Measurements from ENCODE around the gene SPECC1. TPM values are rescaled to one million over a fixed set of nuclear protein-coding genes. Genes with fewer than 3 reads are reported as not detected.

The SPECC1 gene
- total and polyA plus RNA-seq, 2 of the 4 experiments (the other 2 are of a cell fraction) = 16.9 to 26.2 TPM

DNA sequence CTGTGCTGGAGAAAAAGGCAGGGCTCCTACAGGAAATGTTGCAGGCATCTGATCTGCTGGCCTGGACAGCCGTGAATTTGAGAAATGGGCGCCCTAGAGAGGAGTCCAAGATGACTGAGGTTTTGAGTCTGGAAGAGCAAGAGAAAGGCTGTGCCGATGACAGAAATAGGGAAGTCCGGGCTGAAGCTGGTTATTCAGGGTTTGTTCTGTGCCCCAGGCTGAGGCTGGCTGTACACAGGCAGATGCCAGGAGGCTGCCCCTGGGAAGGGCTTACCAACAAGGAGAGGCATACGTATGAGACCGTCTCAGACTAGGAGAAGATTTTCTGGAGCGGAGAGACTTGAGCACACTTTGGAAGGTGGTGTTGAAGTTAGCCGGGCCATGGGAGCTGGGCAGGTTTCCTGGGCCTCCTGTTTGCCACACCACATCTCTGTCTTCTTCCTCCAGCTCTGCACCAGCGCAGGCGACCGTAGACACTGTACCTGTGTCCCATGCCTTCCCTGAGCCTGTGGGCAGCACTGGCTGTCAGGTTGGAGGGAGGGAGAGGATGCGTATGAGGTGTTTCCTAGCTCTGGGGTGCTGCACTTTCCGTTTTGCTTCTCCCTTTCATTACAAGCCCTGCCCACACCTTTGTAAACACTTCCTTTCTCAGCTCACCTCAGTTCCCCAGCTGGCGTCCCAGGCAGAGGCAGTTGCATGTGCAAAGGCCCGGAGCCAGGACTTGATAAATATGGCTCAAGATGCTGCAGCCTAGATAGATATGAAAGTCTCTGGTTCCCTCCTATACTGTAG, 80.8 kb downstream of the SPECC1 start:
- Histone ChIP-seq H3K4ac (ENCODE audit: low read depth, low read length) (no peak overlapping the region), H2AK9ac (replicated peaks; ENCODE audit: low read depth, low read length, poor library complexity) (no peak overlapping the region), H3K14ac (replicated peaks; ENCODE audit: low read depth, low read length) (no peak overlapping the region), H3K9me3 (ENCODE audit: control insufficient read depth, insufficient read depth, low read length) (no peaks in the 10 kb centered on the region; the same call in 1 of the 2 replicates), H3K18ac (ENCODE audit: low read depth, low read length) (no peak overlapping the region), H4K5ac (ENCODE audit: low read depth, low read length) (no peak overlapping the region), H3K23ac (ENCODE audit: low read depth, low read length) (no peak overlapping the region), H3K79me1 (ENCODE audit: low read depth in 1 of 2, low read length in 2 of 2) (no peaks in the 10 kb centered on the region), H3K4me2 (ENCODE audit: low read depth, low read length) (no peak overlapping the region), H4K20me1 (ENCODE audit: insufficient read depth, low read length) (no peaks in the 10 kb centered on the region), H2BK15ac (ENCODE audit: low read depth, low read length) (no peak overlapping the region), H2BK20ac (ENCODE audit: low read depth, low read length) (no peak overlapping the region), H2AFZ (replicated peaks; ENCODE audit: low read length, poor library complexity) (no peak overlapping the region), H3K4me3 (ENCODE audit: insufficient read depth, low read depth, low read length) (no peak overlapping the region), H2BK120ac (ENCODE audit: low read depth, low read length) (no peak overlapping the region), H3K9me1 (ENCODE audit: insufficient read depth, low read length) (no peaks in the 10 kb centered on the region; the same call in 1 of the 2 replicates), H4K8ac (ENCODE audit: low read depth in 2 of 2, low read length in 2 of 2) (no peak overlapping the region), H3K27ac (ENCODE audit: insufficient read depth, low read length) (no peak overlapping the region), H2BK5ac (ENCODE audit: low read depth, low read length, poor library complexity, severe bottlenecking) (no peak overlapping the region), H3K4me1 (ENCODE audit: control insufficient read depth, insufficient read depth, low read length) (no peaks in the 10 kb centered on the region), H4K91ac (ENCODE audit: insufficient read depth, low read depth, low read length) (no peak overlapping the region), H3K56ac (ENCODE audit: extremely low read depth, insufficient read depth, low read length) (no peak overlapping the region), H3K27me3 (ENCODE audit: control insufficient read depth, insufficient read depth, low read length) (peaks cover 41% of the 10 kb centered on the region), H3K36me3 (ENCODE audit: control insufficient read depth, insufficient read depth, low read length) (no peaks in the 10 kb centered on the region), H2AK5ac (ENCODE audit: low read depth, low read length) (no peak overlapping the region), H3K9ac (ENCODE audit: low read depth, low read length) (no peak overlapping the region)
- dilution Hi-C loops (cut with HindIII; ENCODE audit: low sequenced_read_pairs, unreplicated experiment) (no loop called here), in situ Hi-C loops (cut with MboI; ENCODE audit: low sequenced_read_pairs) (no loop called here), intact Hi-C loops (cut with micrococcal nuclease) (no loop called here)
- ATAC-seq (ENCODE audit: low read depth) (no peak), DNase-seq (no peak)
- TF ChIP-seq, protein P1, sequence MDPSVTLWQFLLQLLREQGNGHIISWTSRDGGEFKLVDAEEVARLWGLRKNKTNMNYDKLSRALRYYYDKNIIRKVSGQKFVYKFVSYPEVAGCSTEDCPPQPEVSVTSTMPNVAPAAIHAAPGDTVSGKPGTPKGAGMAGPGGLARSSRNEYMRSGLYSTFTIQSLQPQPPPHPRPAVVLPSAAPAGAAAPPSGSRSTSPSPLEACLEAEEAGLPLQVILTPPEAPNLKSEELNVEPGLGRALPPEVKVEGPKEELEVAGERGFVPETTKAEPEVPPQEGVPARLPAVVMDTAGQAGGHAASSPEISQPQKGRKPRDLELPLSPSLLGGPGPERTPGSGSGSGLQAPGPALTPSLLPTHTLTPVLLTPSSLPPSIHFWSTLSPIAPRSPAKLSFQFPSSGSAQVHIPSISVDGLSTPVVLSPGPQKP (IDR thresholded peaks at IDR 0.05; ENCODE audit: borderline replicate concordance, low read depth, low read length) = no peak
- TF ChIP-seq, protein P2, sequence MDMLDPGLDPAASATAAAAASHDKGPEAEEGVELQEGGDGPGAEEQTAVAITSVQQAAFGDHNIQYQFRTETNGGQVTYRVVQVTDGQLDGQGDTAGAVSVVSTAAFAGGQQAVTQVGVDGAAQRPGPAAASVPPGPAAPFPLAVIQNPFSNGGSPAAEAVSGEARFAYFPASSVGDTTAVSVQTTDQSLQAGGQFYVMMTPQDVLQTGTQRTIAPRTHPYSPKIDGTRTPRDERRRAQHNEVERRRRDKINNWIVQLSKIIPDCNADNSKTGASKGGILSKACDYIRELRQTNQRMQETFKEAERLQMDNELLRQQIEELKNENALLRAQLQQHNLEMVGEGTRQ (IDR thresholded peaks at IDR 0.05; ENCODE audit: low read depth, low read length) = no peak
- no peak for TF ChIP-seq FOS (IDR thresholded peaks at IDR 0.05; ENCODE audit: low read depth, low read length)
- TF ChIP-seq MAFK (IDR thresholded peaks at IDR 0.05; ENCODE audit: low read depth, low read length) = no peak
- TF ChIP-seq CEBPB (IDR thresholded peaks at IDR 0.05; ENCODE audit: low read depth, low read length) = no peak
- TF ChIP-seq RFX5 (IDR thresholded peaks at IDR 0.05; ENCODE audit: low read depth, low read length) = no peak
- TF ChIP-seq NFE2L2 (IDR thresholded peaks at IDR 0.05; ENCODE audit: low read depth, low read length) = no peak
- TF ChIP-seq CHD1 (IDR thresholded peaks at IDR 0.05; ENCODE audit: low read depth, low read length) = no peak
- TF ChIP-seq POLR2A (IDR thresholded peaks at IDR 0.05; ENCODE audit: low read depth, low read length) = no peak
- TF ChIP-seq RAD21 (IDR thresholded peaks at IDR 0.05; ENCODE audit: low read length) = no peak
- no peak for TF ChIP-seq RCOR1 (IDR thresholded peaks at IDR 0.05; ENCODE audit: insufficient replicate concordance, low read length)
- no peak for TF ChIP-seq MXI1 (IDR thresholded peaks at IDR 0.05; ENCODE audit: borderline replicate concordance, low read depth, low read length)
- no peak for TF ChIP-seq BHLHE40 (IDR thresholded peaks at IDR 0.05; ENCODE audit: low read depth, low read length)
- TF ChIP-seq MAZ (IDR thresholded peaks at IDR 0.05; ENCODE audit: borderline replicate concordance, low read depth, low read length) = no peak
- ChIA-PET CTCF (interaction anchor here (1.2 kb wide), 1 partner anchor 18 kb away, joined by 3 read pairs; no protein-coding TSS in a partner anchor), POLR2A (ENCODE audit: unreplicated experiment) (no interaction called here)
- 80% methylated on average over 1 of the region's 15 CpGs; no CpG with 5 or more reads in 1 of the 2 experiments for WGBS, 2 experiments (ENCODE audit: extremely low coverage in 2 of 2, insufficient read length in 1 of 2)
- BruUV-seq (replicated peaks) = no TSS peak

All from IMR-90 (cell line).